Natural killer cell (primary cell): Measurements from ENCODE around the gene LSAMP. TPM values are rescaled to one million over a fixed set of nuclear protein-coding genes. Genes with fewer than 3 reads are reported as not detected.

Source experiments
- ATAC-seq, 3 donors: fragments of 150-1000 bp in 2 of 3; fragments of 200-7000 bp in 1 of 3; cut with Tn5 transposase; 1 replicate in 1 of 3; 2 replicates in 2 of 3; pipeline ENCODE4 v1.10.0; 2021; ENCODE audit warnings: mild to moderate bottlenecking in 2 of 3, moderate library complexity in 2 of 3
- DNase-seq, 2 donors: peaks; one replicate each; pipeline versions ENCODE4 v3.0.0 to v3.0.0-alpha.2; 2013 to 2021; ENCODE audit warnings: mixed read lengths in 1 of 2
- H3K27ac ChIP-seq: one replicate; pipeline ENCODE4 v1.5.1; 2013; ENCODE audit warnings: mild to moderate bottlenecking, low read length
- H3K27me3 ChIP-seq: one replicate; pipeline ENCODE4 v1.6.1; 2013; ENCODE audit warnings: low read length; ENCODE audit not compliant: control insufficient read depth, insufficient read depth
- H3K36me3 ChIP-seq: one replicate; pipeline ENCODE4 v1.6.1; 2013; ENCODE audit warnings: low read length; ENCODE audit not compliant: control insufficient read depth, insufficient read depth
- H3K4me1 ChIP-seq: one replicate; pipeline ENCODE4 v1.6.1; 2013; ENCODE audit warnings: low read length; ENCODE audit not compliant: control insufficient read depth, insufficient read depth
- H3K4me3 ChIP-seq: one replicate; pipeline ENCODE4 v1.5.1; 2013; ENCODE audit warnings: low read length
- H3K9me3 ChIP-seq: one replicate; pipeline ENCODE4 v1.6.1; 2013; ENCODE audit warnings: low read length; ENCODE audit not compliant: control insufficient read depth, insufficient read depth
- H3K27ac Mint-ChIP-seq, 2 donors: one replicate each; pipeline ENCODE4 v1.8.0; 2022; ENCODE audit warnings: mild to moderate bottlenecking in 2 of 2, mixed read lengths in 2 of 2, moderate library complexity in 1 of 2
- H3K27me3 Mint-ChIP-seq, 2 donors: one replicate each; pipeline ENCODE4 v1.8.0; 2022; ENCODE audit warnings: low read depth in 2 of 2, mixed read lengths in 2 of 2
- H3K36me3 Mint-ChIP-seq: one replicate; pipeline ENCODE4 v1.8.0; 2022; ENCODE audit warnings: mixed read lengths
- H3K4me1 Mint-ChIP-seq, 2 donors: one replicate each; pipeline ENCODE4 v1.8.0; 2022; ENCODE audit warnings: mixed read lengths in 2 of 2
- H3K4me3 Mint-ChIP-seq: one replicate; pipeline ENCODE4 v1.8.0; 2022; ENCODE audit warnings: mild to moderate bottlenecking, moderate library complexity, mixed read lengths
- H3K9me3 Mint-ChIP-seq, 2 donors: one replicate each; pipeline ENCODE4 v1.8.0; 2022; ENCODE audit warnings: mixed read lengths in 2 of 2
- WGBS: methylation state at CpG from one replicate; pipeline ENCODE4 v1.1.7; 2013; ENCODE audit warnings: missing lambda C conversion rate; ENCODE audit not compliant: insufficient coverage; 5-methylcytosine and 5-hydroxymethylcytosine counted together
- intact Hi-C: fragments of 100-400 bp; cut with micrococcal nuclease; formaldehyde crosslinking; loops from one replicate; pipeline ENCODE4 v1.14.2; 2022
- total RNA-seq, 4 donors: library from RNA; stranded (reverse); fragments of 120-200 nt in 1 of 4; gene quantifications; one replicate each; pipeline versions ENCODE4 v1.2.3 to v1.2.4, GENCODE V29; 2013 to 2022
- TF ChIP-seq, protein P1 (sequence below): fragments of 200-600 bp; IDR thresholded peaks from one replicate; pipeline ENCODE4 v1.8.0; 2022; ENCODE audit warnings: antibody characterized with exemption

LSAMP gene
- total RNA-seq, 3 donors from 2014 or later (not counting 1 experiment from before 2014, with no cell fraction given), result not detected

DNA sequence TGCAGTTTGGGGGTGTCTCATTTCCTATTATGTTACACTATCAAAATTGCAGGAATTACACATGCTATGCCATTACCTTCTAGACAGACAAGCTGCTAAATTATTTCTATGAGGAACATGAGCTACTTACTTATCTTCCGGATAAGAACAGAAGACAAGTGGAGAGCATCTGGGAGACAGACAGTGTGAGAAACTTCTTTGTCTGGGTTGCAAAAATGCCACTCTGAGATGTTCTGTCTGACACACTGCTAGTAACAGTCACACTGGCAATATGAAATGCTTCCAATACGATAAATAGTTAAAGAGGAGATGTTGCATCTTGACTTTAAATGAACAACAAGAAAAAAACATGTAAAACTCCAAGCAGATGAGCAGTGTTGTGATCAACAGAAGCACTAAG lies 40.1 kb downstream of the LSAMP start:
- ATAC-seq, result no peak
- 75% methylated on average over 2 of the region's 2 CpGs for WGBS
- TF ChIP-seq, protein P1, sequence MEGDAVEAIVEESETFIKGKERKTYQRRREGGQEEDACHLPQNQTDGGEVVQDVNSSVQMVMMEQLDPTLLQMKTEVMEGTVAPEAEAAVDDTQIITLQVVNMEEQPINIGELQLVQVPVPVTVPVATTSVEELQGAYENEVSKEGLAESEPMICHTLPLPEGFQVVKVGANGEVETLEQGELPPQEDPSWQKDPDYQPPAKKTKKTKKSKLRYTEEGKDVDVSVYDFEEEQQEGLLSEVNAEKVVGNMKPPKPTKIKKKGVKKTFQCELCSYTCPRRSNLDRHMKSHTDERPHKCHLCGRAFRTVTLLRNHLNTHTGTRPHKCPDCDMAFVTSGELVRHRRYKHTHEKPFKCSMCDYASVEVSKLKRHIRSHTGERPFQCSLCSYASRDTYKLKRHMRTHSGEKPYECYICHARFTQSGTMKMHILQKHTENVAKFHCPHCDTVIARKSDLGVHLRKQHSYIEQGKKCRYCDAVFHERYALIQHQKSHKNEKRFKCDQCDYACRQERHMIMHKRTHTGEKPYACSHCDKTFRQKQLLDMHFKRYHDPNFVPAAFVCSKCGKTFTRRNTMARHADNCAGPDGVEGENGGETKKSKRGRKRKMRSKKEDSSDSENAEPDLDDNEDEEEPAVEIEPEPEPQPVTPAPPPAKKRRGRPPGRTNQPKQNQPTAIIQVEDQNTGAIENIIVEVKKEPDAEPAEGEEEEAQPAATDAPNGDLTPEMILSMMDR, result no peak
- Mint-ChIP-seq H3K27me3 (no peaks in the 10 kb centered on the region), H3K9me3 (peaks cover 10 to 11% of the 10 kb centered on the region in 2 donors), H3K4me3 (no peak overlapping the region), H3K4me1 (no peaks in the 10 kb centered on the region), H3K36me3 (no peaks in the 10 kb centered on the region), H3K27ac (no peak overlapping the region)
- Histone ChIP-seq H3K36me3 (no peaks in the 10 kb centered on the region), H3K9me3 (no peaks in the 10 kb centered on the region), H3K27ac (no peak overlapping the region), H3K4me3 (no peak overlapping the region), H3K27me3 (no peaks in the 10 kb centered on the region), H3K4me1 (no peaks in the 10 kb centered on the region)
- intact Hi-C loops, result no loop called here
- DNase-seq, result no peak

- TF ChIP-seq, protein P1, result no peak
- no peaks in the 10 kb centered on the region for H3K27me3 Mint-ChIP-seq
- no peak overlapping the region for H3K27ac ChIP-seq
- no peaks in the 10 kb centered on the region for H3K4me1 ChIP-seq
- ATAC-seq, result no peak
- H3K27ac Mint-ChIP-seq, result no peak overlapping the region
- no peaks in the 10 kb centered on the region for H3K36me3 Mint-ChIP-seq
- intact Hi-C loops, result no loop called here
- H3K36me3 ChIP-seq, result no peaks in the 10 kb centered on the region
- no peaks in the 10 kb centered on the region for H3K4me1 Mint-ChIP-seq
- no peaks in the 10 kb centered on the region for H3K9me3 ChIP-seq
- 80% methylated on average over 2 of the region's 2 CpGs for WGBS
- no peak for DNase-seq
- no peaks in the 10 kb centered on the region for H3K27me3 ChIP-seq
- peaks cover 17 to 25% of the 10 kb centered on the region in 2 donors for H3K9me3 Mint-ChIP-seq
- no peak overlapping the region for H3K4me3 ChIP-seq
- H3K4me3 Mint-ChIP-seq, result no peak overlapping the region
Measured at GRCh38 chr3:116399701-116400226, 45.5 kb downstream of the LSAMP start.

DNA sequence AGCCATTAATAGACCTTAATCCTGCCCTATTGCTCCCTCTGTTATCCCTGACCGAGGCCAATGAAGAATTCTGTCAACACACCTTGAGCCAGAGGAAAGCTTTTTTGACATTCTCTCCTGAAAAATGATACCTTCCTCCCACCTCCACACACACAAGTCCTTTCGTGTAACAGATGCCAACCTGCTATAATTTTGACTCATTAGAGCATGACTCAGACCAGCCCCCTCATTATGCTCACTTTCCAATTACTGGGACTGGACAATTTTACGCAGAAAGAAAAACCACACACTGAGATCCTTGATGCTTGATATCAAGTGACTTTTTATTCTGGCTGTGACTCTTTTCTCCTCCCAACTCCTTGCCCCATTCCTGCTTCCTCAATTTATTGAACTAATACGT lies 50.9 kb downstream of the LSAMP start:
- TF ChIP-seq, protein P1, result no peak
- peaks cover 21 to 23% of the 10 kb centered on the region in 2 donors for H3K9me3 Mint-ChIP-seq
- no peaks in the 10 kb centered on the region for H3K36me3 Mint-ChIP-seq

GRCh38 chr3:116393199-116393598 lies 52.1 kb downstream of the LSAMP start:
- no peaks in the 10 kb centered on the region for H3K4me1 Mint-ChIP-seq
- TF ChIP-seq, protein P1, result no peak
- no peak overlapping the region for H3K4me3 Mint-ChIP-seq
- Histone ChIP-seq H3K27ac (no peak overlapping the region), H3K36me3 (no peaks in the 10 kb centered on the region), H3K4me1 (no peaks in the 10 kb centered on the region), H3K9me3 (peaks cover 19% of the 10 kb centered on the region), H3K4me3 (no peak overlapping the region), H3K27me3 (no peaks in the 10 kb centered on the region)
- peaks cover 17 to 19% of the 10 kb centered on the region in 2 donors for H3K9me3 Mint-ChIP-seq
- ATAC-seq, result no peak
- no peaks in the 10 kb centered on the region for H3K36me3 Mint-ChIP-seq
- DNase-seq, result no peak
- 71% methylated on average over 3 of the region's 3 CpGs for WGBS
- no peak overlapping the region for H3K27ac Mint-ChIP-seq
- H3K27me3 Mint-ChIP-seq, result no peaks in the 10 kb centered on the region
- intact Hi-C loops, result no loop called here

More for the DNA sequence above, 50.9 kb downstream of the LSAMP start:
- no peak for ATAC-seq
- WGBS, result 77% methylated on average over 4 of the region's 4 CpGs
- Histone ChIP-seq H3K4me1 (no peaks in the 10 kb centered on the region), H3K27ac (no peak overlapping the region), H3K4me3 (no peak overlapping the region), H3K36me3 (no peaks in the 10 kb centered on the region), H3K27me3 (no peaks in the 10 kb centered on the region), H3K9me3 (peaks cover 19% of the 10 kb centered on the region)
- no peak for DNase-seq
- Mint-ChIP-seq H3K4me1 (no peaks in the 10 kb centered on the region), H3K4me3 (no peak overlapping the region), H3K27me3 (no peaks in the 10 kb centered on the region), H3K27ac (no peak overlapping the region)
- intact Hi-C loops, result no loop called here
